D721Med (cell line): Measurements from ENCODE around the gene ZNF443.
"Not testable (repeated sequence)": the region's sequence is repeated elsewhere in the genome, so short reads cannot be mapped to it uniquely, and the experiment has no call there.

Experiments used
- DNase-seq: peaks from one replicate; pipeline ENCODE4 v3.0.0; 2011; ENCODE audit warnings: low spot score; ENCODE audit not compliant: insufficient read length
- FAIRE-seq: peaks from 2 replicates; lab custom pipeline; 2011; peaks lifted over from hg19 to GRCh38; lab: Jason Lieb, UNC
- CTCF ChIP-seq: IDR thresholded peaks from 2 replicates; pipeline ENCODE4 v1.5.1; 2012; ENCODE audit warnings: mild to moderate bottlenecking, control low read depth; ENCODE audit not compliant: insufficient read depth; ENCODE audit errors: missing control alignments

Gene ZNF443

DNA sequence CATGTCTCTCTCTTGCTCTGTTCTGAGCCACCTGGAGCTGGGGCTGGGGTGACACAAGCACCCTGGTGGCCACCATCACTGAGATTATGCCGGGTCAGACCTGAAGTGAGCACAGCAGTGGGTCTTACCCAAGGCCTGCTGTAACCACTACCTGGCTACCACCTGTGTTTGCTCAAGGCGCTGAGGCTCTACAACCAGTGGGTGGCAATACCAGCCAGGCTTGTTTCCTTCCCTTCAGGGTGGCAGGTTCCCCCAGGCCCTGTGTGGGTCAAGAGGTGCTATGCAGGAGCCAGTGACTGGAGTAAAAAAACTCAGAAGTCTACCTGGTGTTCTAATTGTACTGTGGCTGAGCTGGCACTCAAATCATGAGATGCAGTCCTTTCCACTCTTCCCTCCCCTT is 8.0 kb upstream of the ZNF443 start:
- FAIRE-seq (no peak), DNase-seq (no peak)
- TF ChIP-seq CTCF = no peak

DNA sequence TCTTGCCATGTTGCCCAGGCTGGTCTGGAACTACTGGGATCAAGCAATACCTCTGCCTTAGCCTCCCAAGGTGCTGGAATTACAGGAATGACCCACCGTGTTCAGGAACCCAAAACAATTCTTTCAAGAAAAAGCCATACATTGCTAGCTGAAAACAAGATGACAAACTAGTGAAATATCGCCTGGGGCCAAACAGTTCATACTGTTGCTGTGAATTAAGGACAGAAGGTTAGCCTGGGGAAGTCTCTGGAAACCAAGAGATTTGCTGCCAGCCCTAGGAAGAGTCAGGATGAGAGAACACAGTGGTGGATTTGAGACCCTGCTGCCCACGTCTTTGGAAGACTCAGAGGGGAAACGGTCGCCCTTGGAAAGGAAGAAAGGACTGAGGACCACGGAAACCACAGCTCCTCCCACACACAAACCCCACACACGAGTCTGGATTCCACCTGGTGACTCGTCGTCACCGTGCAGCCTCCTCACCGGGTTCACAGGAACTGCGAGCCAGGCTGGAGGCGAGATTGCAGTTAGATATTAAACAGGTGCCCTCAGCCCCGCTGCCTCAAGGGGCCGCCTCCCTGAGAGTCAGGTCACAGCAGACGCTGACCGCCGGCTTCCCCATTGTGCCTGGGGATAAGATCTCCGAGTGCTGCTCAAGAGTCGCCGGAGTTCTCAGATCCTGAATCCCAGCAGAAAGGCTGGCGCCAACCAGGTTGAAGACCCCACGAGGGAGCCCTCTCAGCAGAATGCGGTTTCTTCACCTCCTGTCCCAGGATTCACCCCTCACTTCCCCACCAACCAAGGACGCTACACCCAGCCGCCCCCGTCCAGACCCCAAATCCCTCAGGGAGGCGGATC is 908 bp downstream of the ZNF443 start:
- not testable (repeated sequence) for DNase-seq, FAIRE-seq

DNA sequence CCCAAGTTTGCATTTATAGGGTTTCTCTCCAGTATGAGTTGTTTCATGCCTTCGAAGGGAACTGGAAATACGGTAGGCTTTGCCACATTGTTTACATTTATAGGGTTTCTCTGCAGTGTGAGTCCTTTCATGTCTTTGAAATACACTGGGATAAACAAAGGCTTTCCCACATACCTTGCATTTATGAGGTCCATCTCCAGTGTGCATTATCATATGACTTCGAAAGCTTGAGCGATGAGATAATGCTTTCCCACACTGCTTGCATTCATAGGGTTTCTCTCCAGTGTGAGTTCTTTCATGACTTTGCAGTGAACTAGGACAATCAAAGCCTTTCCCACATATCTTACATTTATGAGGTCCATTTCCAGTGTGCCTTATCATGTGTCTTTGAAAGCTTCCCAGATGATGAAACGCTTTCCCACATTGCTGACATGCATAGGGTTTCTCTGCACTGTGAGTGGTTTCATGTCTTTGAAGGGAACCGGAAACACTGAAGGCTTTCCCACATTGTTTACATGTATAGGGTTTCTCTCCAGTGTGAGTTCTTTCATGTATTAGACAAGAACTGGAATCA is 10.0 kb downstream of the ZNF443 start:
- FAIRE-seq, DNase-seq: not testable (repeated sequence)

GRCh38 chr19:12425888-12426274 is 14.9 kb downstream of the ZNF443 start:
- TF ChIP-seq CTCF = no peak
- FAIRE-seq = no peak
- no peak for DNase-seq

GRCh38 chr19:12425236-12425887 is 15.5 kb downstream of the ZNF443 start:
- DNase-seq (no peak), FAIRE-seq (no peak)
- TF ChIP-seq CTCF = no peak

DNA sequence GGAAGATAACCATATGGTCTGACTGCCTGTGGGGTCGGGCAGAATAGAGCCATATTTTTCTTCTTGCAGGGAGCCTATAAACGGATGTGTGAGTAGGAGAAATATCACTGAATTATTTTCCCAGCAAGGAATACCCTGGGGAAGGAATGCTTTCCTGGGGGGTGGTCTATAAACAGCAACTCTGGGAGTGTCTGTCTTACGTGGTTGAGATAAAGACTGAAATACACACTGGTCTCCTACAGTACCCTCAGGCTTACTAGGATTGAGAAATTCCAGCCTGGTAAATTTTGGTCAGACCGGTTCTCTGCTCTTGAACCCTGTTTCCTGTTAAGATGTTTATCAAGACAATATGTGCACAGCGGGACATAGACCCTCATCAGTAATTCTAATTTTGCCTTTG is 23.5 kb downstream of the ZNF443 start:
- DNase-seq = not testable (repeated sequence)

GRCh38 chr19:12411893-12412292 is 28.9 kb downstream of the ZNF443 start:
- FAIRE-seq (no peak), DNase-seq (no peak)
- no peak for TF ChIP-seq CTCF

More for the DNA sequence above, 23.5 kb downstream of the ZNF443 start:
- not testable (repeated sequence) for FAIRE-seq

GRCh38 chr19:12400633-12401502 is 40.0 kb downstream of the ZNF443 start, which contains the start of gene ZNF799:
ZNF799 (minus strand) TSS chr19:12401271; CDS start chr19:12401070, 201 bp downstream.
- DNase-seq (peak; percentile 46), FAIRE-seq (no peak)
- no peak for TF ChIP-seq CTCF

DNA sequence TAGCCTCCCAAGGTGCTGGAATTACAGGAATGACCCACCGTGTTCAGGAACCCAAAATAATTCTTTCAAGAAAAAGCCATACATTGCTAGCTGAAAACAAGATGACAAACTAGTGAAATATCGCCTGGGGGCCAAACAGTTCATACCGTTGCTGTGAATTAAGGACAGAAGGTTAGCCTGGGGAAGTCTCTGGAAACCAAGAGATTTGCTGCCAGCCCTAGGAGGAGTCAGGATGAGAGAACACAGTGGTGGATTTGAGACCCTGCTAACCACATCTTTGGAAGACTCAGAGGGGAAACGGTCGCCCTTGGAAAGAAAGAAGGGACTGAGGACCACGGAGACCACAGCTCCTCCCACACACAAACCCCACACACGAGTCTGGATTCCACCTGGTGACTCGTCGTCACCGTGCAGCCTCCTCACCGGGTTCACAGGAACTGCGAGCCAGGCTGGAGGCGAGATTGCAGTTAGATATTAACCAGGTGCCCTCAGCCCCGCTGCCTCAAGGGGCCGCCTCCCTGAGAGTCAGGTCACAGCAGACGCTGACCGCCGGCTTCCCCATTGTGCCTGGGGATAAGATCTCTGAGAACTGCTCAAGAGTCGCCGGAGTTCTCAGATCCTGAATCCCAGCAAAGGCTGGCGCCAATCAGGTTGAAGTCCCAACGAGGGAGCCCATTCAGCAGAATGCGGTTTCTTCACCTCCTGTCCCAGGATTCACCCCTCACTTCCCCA is 40.8 kb downstream of the ZNF443 start:
- FAIRE-seq, DNase-seq: not testable (repeated sequence)

GRCh38 chr19:12391148-12391547 is 49.7 kb downstream of the ZNF443 start:
- DNase-seq, FAIRE-seq: not testable (repeated sequence)

DNA sequence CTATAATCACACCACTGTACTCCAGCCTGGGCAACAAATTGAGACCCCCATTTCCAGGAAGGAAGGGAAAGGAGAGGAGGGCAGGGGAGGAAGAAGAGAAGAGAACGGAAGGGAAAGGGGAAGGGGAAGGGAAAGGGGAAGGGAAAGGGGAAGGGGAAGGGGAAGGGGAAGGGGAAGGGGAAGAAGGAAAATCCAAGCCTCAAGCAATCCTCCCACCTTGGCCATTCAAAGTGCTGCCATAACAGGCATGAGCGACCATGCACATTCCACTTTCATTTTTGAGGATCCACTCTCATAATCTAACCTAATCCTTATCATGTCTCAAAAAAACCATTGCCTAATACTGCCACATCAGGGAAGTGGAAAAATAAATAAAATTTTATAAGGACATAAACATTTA is 54.5 kb downstream of the ZNF443 start:
- FAIRE-seq = not testable (repeated sequence)

More for the DNA sequence above, 54.5 kb downstream of the ZNF443 start:
- DNase-seq = not testable (repeated sequence)
